RWPE2 (cell line): Measurements from ENCODE around the gene MAP2K2.

Source experiments
- ATAC-seq: fragments of 200-7000 bp; cut with Tn5 transposase; 3 replicates; pipeline ENCODE4 v1.9.1; 2021; ENCODE audit warnings: low read depth
- DNase-seq: peaks from one replicate; pipeline ENCODE4 v3.0.0-alpha.2; 2020; ENCODE audit warnings: low spot score
- H3K27ac ChIP-seq: fragments of 450-650 bp; 2 replicates; pipeline ENCODE4 v1.5.1; 2017; ENCODE audit warnings: mild to moderate bottlenecking; ENCODE audit not compliant: poor library complexity, severe bottlenecking
- H3K27me3 ChIP-seq: fragments of 250-450 bp; sonication (Bioruptor Pico); 2 replicates; pipeline ENCODE4 v1.5.1; 2021; ENCODE audit warnings: mild to moderate bottlenecking, moderate library complexity; ENCODE audit not compliant: insufficient read depth, poor library complexity, severe bottlenecking
- H3K36me3 ChIP-seq: fragments of 250-450 bp; sonication (Bioruptor Pico); 2 replicates; pipeline ENCODE4 v1.5.1; 2020; ENCODE audit warnings: low read depth, mild to moderate bottlenecking, moderate library complexity
- H3K4me1 ChIP-seq: fragments of 250-450 bp; sonication (Bioruptor Pico); 2 replicates; pipeline ENCODE4 v1.5.1; 2021; ENCODE audit warnings: mild to moderate bottlenecking, moderate library complexity; ENCODE audit not compliant: insufficient read depth, poor library complexity, severe bottlenecking
- H3K4me3 ChIP-seq: fragments of 250-450 bp; sonication (Bioruptor Pico); 2 replicates; pipeline ENCODE4 v1.5.1; 2021; ENCODE audit warnings: mild to moderate bottlenecking, moderate library complexity; ENCODE audit not compliant: severe bottlenecking
- H3K9me3 ChIP-seq: fragments of 250-450 bp; sonication (Bioruptor Pico); 2 replicates; pipeline ENCODE4 v1.5.1; 2021; ENCODE audit warnings: mild to moderate bottlenecking, moderate library complexity; ENCODE audit not compliant: severe bottlenecking
- CTCF ChIP-seq: fragments of 450-650 bp; IDR thresholded peaks from one replicate; pipeline ENCODE4 v1.5.1; 2017; ENCODE audit warnings: mild to moderate bottlenecking, moderate library complexity; ENCODE audit not compliant: poor library complexity, severe bottlenecking

Gene MAP2K2

GRCh38 chr19:4093643-4094175 lies 30.2 kb downstream of the MAP2K2 start:
- no peak for DNase-seq
- H3K27me3 ChIP-seq = no peaks in the 10 kb centered on the region
- H3K36me3 ChIP-seq = peaks cover 11% of the 10 kb centered on the region; the same call in 1 of the 2 replicates
- no peak for ATAC-seq
- H3K27ac ChIP-seq = no peak overlapping the region
- H3K4me3 ChIP-seq = no peak overlapping the region
- H3K4me1 ChIP-seq = no peaks in the 10 kb centered on the region
- TF ChIP-seq CTCF = no peak
- no peaks in the 10 kb centered on the region for H3K9me3 ChIP-seq

GRCh38 chr19:4090356-4091220 lies 33.3 kb downstream of the MAP2K2 start:
- H3K36me3 ChIP-seq = peaks cover 11% of the 10 kb centered on the region; the same call in 1 of the 2 replicates
- DNase-seq (no peak), ATAC-seq (no peak)
- TF ChIP-seq CTCF = no peak
- no peaks in the 10 kb centered on the region for H3K4me1 ChIP-seq
- H3K27ac ChIP-seq = no peak overlapping the region
- no peaks in the 10 kb centered on the region for H3K9me3 ChIP-seq
- no peak overlapping the region for H3K4me3 ChIP-seq
- no peaks in the 10 kb centered on the region for H3K27me3 ChIP-seq

GRCh38 chr19:4089946-4090345 lies 34.0 kb downstream of the MAP2K2 start:
- ATAC-seq (no peak), DNase-seq (no peak)
- Histone ChIP-seq H3K27me3 (no peaks in the 10 kb centered on the region), H3K36me3 (peaks cover 11% of the 10 kb centered on the region; the same call in 1 of the 2 replicates), H3K27ac (no peak overlapping the region), H3K4me1 (no peaks in the 10 kb centered on the region), H3K9me3 (no peaks in the 10 kb centered on the region), H3K4me3 (no peak overlapping the region)
- no peak for TF ChIP-seq CTCF

GRCh38 chr19:4089400-4089908 lies 34.5 kb downstream of the MAP2K2 start:
- ATAC-seq (no peak), DNase-seq (no peak)
- peaks cover 8% of the 10 kb centered on the region; the same call in 1 of the 2 replicates for H3K36me3 ChIP-seq
- H3K4me1 ChIP-seq = no peaks in the 10 kb centered on the region
- H3K4me3 ChIP-seq = no peak overlapping the region
- H3K27me3 ChIP-seq = no peaks in the 10 kb centered on the region
- H3K9me3 ChIP-seq = no peaks in the 10 kb centered on the region
- H3K27ac ChIP-seq = no peak overlapping the region
- no peak for TF ChIP-seq CTCF
